ENCODE data around the gene MED12L.
"Not testable (repeated sequence)": the region's sequence is repeated elsewhere in the genome, so short reads cannot be mapped to it uniquely, and the experiment has no call there.

Gene MED12L

DNA sequence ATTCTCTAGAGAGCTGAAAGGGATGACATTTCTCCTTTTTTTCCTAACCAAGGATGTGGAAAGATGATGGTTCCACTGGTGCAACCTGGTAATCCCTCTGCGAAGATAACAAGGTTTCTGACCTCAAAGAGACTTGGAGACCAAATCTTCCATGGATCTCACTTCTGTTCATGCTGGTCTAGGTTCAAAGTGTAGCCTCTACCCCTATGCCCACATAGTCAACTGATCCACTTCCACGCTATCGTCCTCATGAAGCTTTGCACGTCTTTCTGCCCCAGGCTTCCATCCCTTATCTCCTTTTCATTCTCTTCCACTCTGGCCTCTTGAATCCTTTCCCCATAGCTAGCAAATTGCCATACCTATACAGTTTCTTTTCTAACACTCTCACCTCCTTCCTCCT lies 8.8 kb upstream of the MED12L start:
- TF ChIP-seq, protein P1, sequence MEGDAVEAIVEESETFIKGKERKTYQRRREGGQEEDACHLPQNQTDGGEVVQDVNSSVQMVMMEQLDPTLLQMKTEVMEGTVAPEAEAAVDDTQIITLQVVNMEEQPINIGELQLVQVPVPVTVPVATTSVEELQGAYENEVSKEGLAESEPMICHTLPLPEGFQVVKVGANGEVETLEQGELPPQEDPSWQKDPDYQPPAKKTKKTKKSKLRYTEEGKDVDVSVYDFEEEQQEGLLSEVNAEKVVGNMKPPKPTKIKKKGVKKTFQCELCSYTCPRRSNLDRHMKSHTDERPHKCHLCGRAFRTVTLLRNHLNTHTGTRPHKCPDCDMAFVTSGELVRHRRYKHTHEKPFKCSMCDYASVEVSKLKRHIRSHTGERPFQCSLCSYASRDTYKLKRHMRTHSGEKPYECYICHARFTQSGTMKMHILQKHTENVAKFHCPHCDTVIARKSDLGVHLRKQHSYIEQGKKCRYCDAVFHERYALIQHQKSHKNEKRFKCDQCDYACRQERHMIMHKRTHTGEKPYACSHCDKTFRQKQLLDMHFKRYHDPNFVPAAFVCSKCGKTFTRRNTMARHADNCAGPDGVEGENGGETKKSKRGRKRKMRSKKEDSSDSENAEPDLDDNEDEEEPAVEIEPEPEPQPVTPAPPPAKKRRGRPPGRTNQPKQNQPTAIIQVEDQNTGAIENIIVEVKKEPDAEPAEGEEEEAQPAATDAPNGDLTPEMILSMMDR (IDR thresholded peaks at IDR 0.05; ENCODE audit: low read depth, low read length, missing control alignments), result no peak
- no peak overlapping the region for H3K4me3 ChIP-seq (replicated peaks; ENCODE audit: low read depth, low read length)

DNA sequence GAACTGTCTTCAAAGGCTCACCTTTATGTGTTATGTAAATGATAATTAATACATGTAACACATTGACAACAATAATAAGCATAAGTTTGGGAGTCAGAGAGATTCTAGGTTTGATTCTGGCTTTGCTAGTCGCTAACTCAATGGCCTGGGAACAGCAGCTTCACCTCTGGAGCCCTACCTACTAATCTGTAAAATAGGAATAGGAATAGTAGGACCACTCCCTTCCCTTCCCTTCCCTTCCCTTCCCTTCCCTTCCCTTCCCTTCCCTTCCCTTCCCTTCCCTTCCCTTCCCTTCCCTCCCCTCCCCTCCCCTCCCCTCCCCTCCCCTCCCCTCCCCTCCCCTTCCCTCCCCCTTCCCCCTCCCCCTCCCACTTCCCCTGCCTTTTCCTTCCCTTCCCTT lies 4.4 kb upstream of the MED12L start:
- DNase-seq (ENCODE audit: extremely low read depth, low read depth), result not testable (repeated sequence)

More for the DNA sequence above, 8.8 kb upstream of the MED12L start:
- DNase-seq (ENCODE audit: extremely low read depth, low read depth), result no peak

DNA sequence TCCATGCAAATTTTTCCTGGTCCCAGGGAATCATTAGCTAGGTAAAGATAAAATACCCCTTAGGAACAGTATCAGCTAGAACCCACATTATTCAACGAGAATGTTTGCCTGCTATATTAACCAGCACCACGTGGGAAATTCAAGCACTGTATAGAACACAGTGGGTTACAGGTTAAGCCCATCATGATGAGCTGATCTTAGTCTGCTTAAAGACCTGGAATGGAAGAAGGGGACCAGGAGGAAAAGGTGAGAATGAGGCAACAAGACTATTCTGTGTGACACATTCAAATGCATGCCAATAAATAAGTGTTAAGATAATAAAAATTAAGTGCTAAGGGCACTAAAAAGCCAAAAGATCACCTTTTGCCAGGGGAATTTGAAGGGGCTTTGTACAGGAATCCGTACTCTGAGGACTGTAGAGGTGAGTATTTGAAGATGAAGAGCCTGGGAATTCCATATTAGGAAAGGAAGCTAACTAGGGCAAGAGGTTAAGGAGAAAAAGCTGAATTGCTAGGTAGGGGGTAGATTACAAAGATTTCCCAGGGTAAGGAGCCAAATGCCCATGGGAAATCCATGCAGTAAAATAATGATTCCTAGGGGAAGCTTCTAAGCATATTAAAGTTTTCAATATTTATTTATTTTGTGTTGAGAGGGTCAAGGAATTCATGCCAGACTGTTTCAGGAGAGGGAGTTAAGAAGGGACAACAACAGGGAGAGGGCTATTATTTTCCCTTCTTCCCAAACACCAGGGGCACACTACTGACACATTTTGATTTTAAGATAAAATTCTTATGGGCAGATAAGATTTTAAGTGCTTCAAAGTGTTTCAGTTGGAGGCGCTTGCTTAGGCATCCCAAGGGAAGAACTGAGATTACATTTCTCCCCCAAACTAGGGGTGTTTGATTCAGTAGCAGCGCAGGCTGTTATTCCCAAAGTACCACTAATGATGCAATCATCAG lies 2.3 kb upstream of the MED12L start:
- no peak for DNase-seq (ENCODE audit: extremely low read depth, low read depth)
- TF ChIP-seq, protein P1 (IDR thresholded peaks at IDR 0.05; ENCODE audit: low read depth, low read length, missing control alignments), result no peak
- no peak overlapping the region for H3K4me3 ChIP-seq (replicated peaks; ENCODE audit: low read depth, low read length)

More for the DNA sequence above, 4.4 kb upstream of the MED12L start:
- H3K4me3 ChIP-seq (replicated peaks; ENCODE audit: low read depth, low read length), result not testable (repeated sequence)

DNA sequence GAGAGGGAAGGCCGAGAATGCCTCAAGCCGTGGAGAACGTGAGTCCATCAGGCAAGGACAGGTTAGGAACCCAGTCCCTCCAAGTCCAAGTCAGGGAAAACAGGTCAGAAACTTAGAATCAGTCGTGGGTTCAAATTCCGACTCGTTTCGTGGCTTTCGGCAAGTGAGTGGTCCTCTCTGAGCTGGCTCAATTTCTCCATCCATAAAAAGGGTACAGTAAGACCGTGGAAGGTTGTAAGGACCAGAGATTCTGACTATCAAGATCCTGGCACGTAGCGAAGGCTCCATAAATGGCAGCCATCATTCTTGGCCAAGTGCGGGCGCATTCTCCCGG lies 604 bp upstream of the MED12L start:
- no peak for DNase-seq (ENCODE audit: extremely low read depth, low read depth)
- H3K4me3 ChIP-seq (replicated peaks; ENCODE audit: low read depth, low read length), result peak overlapping the region; percentile 42
- TF ChIP-seq, protein P1 (IDR thresholded peaks at IDR 0.05; ENCODE audit: low read depth, low read length, missing control alignments), result no peak

DNA sequence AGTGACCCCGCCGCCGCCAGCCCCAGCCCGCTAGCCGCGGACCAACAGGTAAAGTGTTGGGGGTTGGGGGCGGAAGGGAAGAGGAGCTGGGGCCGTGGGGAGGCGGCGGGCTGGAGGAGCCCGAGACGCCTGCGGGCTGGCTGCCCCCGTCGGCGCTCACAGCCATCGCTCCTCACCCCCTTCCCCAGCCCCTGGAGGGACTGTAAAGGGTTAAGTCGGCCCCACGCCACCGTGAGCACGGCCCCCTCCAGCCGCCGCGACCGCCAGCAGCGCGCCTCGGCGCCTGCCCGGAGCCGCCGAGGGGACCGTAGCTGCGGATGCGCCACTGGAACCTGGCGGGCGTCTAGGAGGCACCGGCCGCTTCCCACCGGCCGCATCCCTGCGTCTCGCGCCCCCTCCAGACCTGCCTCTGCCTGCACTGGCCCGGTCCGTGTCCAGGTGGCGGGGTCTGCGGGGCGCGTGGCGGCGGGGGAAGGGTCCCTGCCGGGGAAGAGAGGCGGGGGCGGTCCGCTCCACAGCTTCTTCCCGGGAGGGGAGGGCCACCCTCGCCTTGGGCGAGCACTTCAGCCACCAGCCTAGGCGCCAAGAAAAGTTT lies 522 bp downstream of the MED12L start:
- no peak for DNase-seq (ENCODE audit: extremely low read depth, low read depth)
- TF ChIP-seq, protein P1 (IDR thresholded peaks at IDR 0.05; ENCODE audit: low read depth, low read length, missing control alignments), result no peak
- H3K4me3 ChIP-seq (replicated peaks; ENCODE audit: low read depth, low read length), result peak overlapping the region; percentile 42

DNA sequence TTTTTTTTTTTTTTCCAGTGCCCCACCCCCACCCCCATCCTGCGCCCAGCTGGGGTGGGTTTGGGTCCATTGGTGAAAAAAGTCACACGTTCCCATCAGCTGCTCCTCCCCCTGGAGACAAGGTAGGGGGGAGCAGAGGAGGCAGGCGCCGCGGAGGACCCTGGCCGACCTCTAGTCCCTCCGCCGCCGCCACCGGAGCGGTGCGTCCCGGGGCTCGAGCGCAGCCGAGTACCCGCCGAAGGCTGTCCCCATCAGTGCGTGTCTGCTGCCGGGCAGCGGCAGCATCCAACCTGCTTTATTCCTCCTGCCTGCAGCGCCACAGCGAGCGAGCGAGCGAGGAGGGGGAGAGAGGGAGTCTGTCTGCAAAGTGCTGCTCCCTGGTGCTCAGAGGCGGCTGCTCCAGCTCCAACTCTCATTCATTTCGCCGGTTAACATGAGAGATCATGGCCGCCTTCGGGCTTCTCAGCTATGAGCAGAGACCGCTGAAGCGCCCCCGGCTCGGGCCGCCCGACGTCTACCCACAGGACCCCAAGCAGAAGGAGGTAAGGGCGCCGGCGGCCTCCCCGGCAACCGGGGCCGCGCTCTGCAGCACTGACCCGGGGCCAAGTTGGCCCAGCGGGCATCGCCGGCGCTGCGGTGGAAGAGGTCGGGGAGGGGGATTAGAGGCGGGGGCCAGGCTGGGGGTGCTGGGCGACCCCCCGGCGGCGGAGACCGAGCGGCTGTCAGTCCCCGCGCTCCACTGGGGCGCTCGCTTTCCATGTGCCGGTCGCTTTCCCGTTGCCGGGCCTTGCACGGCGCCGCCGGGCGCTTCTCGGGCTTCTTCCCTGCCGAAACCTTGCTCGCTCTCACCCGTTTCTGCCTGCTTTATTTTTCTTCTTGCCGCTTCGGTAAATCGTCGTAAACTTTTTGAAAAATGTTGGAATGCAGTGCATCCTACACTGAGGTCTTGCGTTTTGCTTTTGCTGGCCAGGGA lies 1.3 kb downstream of the MED12L start:
- TF ChIP-seq, protein P1 (IDR thresholded peaks at IDR 0.05; ENCODE audit: low read depth, low read length, missing control alignments), result peak; percentile 56
- peak overlapping the region; percentile 42 for H3K4me3 ChIP-seq (replicated peaks; ENCODE audit: low read depth, low read length)
- DNase-seq (ENCODE audit: extremely low read depth, low read depth), result peak; percentile 50
